Muscle of leg (tissue), 11 donors: ENCODE results near the gene STS. TPM values are rescaled to one million over a fixed set of nuclear protein-coding genes. Genes with fewer than 3 reads are reported as not detected.
"Not testable (repeated sequence)": the region's sequence is repeated elsewhere in the genome, so short reads cannot be mapped to it uniquely, and the experiment has no call there.

ENCODE experiments used
- DNase-seq: peaks from one replicate; pipeline ENCODE4 v3.0.0; 2013
- H3K27ac ChIP-seq: one replicate; pipeline ENCODE4 v1.5.1; 2013; ENCODE audit warnings: mild to moderate bottlenecking, low read length, control low read depth
- H3K27me3 ChIP-seq: one replicate; pipeline ENCODE4 v1.6.1; 2013; ENCODE audit warnings: low read length; ENCODE audit not compliant: control insufficient read depth, insufficient read depth
- H3K36me3 ChIP-seq: one replicate; pipeline ENCODE4 v1.6.1; 2013; ENCODE audit warnings: low read length; ENCODE audit not compliant: control insufficient read depth, insufficient read depth
- H3K4me1 ChIP-seq: one replicate; pipeline ENCODE4 v1.6.1; 2013; ENCODE audit warnings: low read length; ENCODE audit not compliant: control insufficient read depth, insufficient read depth
- H3K4me3 ChIP-seq: one replicate; pipeline ENCODE4 v1.5.1; 2013; ENCODE audit warnings: low read length, control low read depth
- H3K9me3 ChIP-seq: replicated peaks from 2 replicates; pipeline ENCODE4 v1.6.1; 2013; ENCODE audit warnings: low read depth, low read length; ENCODE audit not compliant: control insufficient read depth
- WGBS: methylation state at CpG from one replicate; pipeline ENCODE4 v1.1.5; 2013; ENCODE audit warnings: missing lambda C conversion rate; ENCODE audit not compliant: insufficient coverage; 5-methylcytosine and 5-hydroxymethylcytosine counted together
- polyA plus RNA-seq, 8 donors: library from polyadenylated mRNA; unstranded; fragments of 120-200 nt; gene quantifications; one replicate each; pipeline versions ENCODE4 v1.2.1 to v1.2.3, GENCODE V29; 2013; ENCODE audit warnings: inconsistent platforms in 1 of 8, low replicate concordance in 1 of 8; ENCODE audit not compliant: insufficient read length in 8 of 8, insufficient read depth in 1 of 8
- total RNA-seq: library from RNA; stranded (reverse); fragments of 120-200 nt; gene quantifications from one replicate; pipeline ENCODE4 v1.2.4, GENCODE V29; 2013

The STS gene
- total and polyA plus RNA-seq, 9 donors, result 8.5 to 13.4 (median 11.0) TPM

DNA sequence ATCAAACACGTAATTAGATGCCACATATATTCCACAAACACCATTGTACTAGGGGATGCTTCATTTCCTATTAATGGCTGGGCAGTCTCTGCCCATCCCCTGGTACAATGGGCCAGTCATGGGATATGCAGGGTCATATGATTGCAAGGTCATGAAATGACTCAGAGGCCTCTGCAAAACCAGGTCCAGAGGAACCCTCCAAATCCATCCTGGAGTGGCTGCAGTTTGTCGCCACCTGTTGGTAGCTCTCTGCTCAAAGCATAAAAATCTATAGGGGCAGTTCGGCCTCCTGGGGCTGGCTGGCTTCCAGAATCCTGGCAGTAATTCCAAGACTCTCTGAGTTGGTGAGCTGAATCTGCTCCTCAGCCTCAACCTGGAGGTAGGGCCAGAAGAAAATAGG, 23.4 kb downstream of the STS start:
- no peaks in the 10 kb centered on the region for H3K4me1 ChIP-seq
- peaks cover 8% of the 10 kb centered on the region for H3K9me3 ChIP-seq
- H3K27me3 ChIP-seq, result peaks cover 14% of the 10 kb centered on the region
- H3K4me3 ChIP-seq, result no peak overlapping the region
- H3K36me3 ChIP-seq, result no peaks in the 10 kb centered on the region
- no peak for DNase-seq
- no CpG with 5 or more reads among the region's 3 CpGs for WGBS
- no peak overlapping the region for H3K27ac ChIP-seq

DNA sequence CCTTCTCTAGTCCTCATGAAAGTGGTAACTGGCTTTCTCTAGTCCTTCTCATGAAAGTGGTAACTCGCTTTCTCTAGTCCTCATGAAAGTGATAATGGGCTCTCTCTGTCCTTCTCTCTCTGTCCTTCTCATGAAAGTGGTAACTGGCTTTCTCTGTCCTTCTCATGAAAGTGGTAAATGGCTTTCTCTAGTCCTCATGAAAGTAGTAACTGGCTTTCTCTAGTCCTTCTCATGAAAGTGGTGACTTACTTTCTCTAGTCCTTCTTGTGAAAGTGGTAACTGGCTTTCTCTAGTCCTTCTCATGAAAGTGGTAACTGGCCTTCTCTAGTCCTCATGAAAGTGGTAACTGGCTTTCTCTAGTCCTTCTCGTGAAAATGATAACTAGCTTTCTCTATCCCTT, 31.3 kb downstream of the STS start:
- DNase-seq, H3K36me3 ChIP-seq, H3K27ac ChIP-seq, H3K9me3 ChIP-seq, H3K4me1 ChIP-seq, H3K4me3 ChIP-seq: not testable (repeated sequence)
- peaks cover 17% of the 10 kb centered on the region for H3K27me3 ChIP-seq
- WGBS, result 100% methylated on average over 1 of the region's 2 CpGs

DNA sequence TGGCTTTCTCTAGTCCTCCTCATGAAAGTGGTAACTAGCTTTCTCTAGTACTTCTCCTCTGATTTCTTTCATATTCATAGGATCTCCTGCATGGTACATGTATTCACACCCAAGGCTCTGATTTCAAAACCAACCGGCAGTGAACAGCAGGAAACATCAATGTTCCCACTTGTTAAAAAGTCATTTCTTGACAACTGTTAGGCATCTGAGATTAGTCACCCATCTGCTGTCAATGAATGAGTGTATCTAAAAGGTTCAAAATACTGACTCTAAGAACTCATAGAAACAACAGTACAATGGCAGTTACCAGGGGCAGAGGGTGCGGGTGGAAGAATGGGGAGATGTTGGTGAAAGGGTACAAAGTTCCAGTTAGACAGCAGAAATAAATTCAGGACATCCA, 31.9 kb downstream of the STS start:
- DNase-seq, result no peak
- no peaks in the 10 kb centered on the region for H3K9me3 ChIP-seq
- H3K4me1 ChIP-seq, result no peaks in the 10 kb centered on the region
- no peak overlapping the region for H3K4me3 ChIP-seq
- H3K36me3 ChIP-seq, result no peaks in the 10 kb centered on the region
- H3K27ac ChIP-seq, result no peak overlapping the region
- peaks cover 17% of the 10 kb centered on the region for H3K27me3 ChIP-seq
- WGBS, result 100% methylated on average over 1 of the region's 2 CpGs

DNA sequence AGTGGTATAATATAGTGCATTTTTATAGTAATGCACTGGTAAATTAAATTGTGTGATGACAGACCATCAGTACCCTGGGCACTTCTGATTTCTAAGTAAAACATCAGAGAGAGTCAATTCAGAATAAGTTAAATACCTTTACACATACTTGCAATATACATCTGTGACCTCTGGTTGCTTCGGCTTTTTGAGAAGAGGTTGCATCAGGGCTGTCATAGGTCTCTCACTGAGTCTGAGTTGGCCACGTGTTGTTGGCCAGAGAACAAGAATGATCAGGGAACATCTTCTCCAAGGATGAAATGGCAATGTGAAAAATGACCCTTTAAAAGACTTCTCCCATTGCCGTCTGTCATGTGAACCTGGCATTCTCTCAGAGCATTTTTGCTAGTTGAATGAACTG, 37.3 kb downstream of the STS start:
- no peak for DNase-seq
- Histone ChIP-seq H3K4me3 (no peak overlapping the region), H3K36me3 (no peaks in the 10 kb centered on the region), H3K4me1 (no peaks in the 10 kb centered on the region), H3K27me3 (peaks cover 14% of the 10 kb centered on the region), H3K27ac (no peak overlapping the region), H3K9me3 (no peaks in the 10 kb centered on the region)
- 60% methylated on average over 1 of the region's 3 CpGs for WGBS

DNA sequence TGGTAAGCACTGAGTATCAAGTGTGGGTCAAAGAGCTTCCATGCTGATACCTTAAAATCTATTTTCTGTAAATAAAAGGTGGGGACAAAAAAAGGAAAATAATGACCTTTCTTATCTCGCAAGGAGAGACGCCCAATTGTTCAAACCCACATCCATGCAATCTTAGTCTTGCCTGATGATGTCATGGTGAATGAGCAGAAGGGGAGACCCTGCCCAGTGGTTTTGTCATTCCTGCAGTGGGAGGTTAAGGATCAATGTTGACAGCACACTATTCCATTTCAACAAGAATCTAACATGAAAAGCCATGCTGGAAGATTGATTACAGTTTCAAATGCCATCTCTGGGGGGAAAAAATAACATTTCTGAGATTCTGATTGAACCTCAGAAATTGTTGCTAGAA, 41.2 kb downstream of the STS start:
- H3K36me3 ChIP-seq, result peaks cover 4% of the 10 kb centered on the region
- H3K9me3 ChIP-seq, result no peaks in the 10 kb centered on the region
- H3K27me3 ChIP-seq, result peaks cover 9% of the 10 kb centered on the region
- WGBS, result no CpG with 5 or more reads among the region's 2 CpGs
- no peak for DNase-seq
- H3K4me3 ChIP-seq, result no peak overlapping the region
- H3K4me1 ChIP-seq, result no peaks in the 10 kb centered on the region
- H3K27ac ChIP-seq, result no peak overlapping the region

DNA sequence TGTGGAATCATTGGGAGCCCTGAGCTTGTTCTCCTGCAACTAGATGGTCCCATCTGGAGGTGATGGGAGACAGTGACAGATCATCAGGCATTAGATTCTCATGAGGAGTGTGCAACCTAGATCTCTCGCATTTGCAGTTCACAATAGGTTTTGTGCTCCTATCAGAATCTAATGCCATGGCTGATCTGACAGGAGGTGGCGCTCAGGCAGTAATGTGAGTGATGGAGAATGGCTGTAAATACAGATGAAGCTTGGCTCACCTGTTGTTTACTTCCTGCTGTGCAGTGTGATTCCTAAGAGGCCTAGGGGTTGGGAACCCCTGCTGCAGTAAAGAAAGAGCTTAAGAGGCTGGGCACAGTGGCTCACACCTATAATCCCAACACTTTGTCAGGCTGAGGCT, 42.6 kb downstream of the STS start:
- H3K36me3 ChIP-seq, result peaks cover 4% of the 10 kb centered on the region
- DNase-seq, result no peak
- 93% methylated on average over 2 of the region's 2 CpGs for WGBS
- H3K4me3 ChIP-seq, result no peak overlapping the region
- H3K27ac ChIP-seq, result no peak overlapping the region
- H3K9me3 ChIP-seq, result no peaks in the 10 kb centered on the region
- no peaks in the 10 kb centered on the region for H3K4me1 ChIP-seq
- peaks cover 9% of the 10 kb centered on the region for H3K27me3 ChIP-seq

DNA sequence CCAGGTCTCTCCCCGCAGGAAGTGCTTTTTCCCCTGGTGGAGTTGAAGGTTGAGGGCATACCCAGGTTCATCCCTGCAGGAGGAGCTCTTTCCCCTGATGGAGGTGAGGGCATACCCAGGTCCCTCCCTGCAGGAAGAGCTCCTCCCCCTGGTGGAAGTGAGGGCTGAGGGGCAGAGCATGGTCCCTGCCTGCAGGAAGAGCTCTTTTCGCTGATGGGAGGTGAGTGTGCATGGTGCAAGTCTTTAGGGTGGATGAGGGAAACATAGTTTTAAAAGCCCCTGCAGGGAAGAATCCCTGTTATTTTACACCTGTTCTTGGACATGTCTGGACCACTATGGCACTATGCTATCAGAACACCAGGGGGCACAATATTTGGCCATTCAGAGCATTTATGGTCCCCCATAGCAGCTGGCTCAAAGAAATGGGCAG, 44.2 kb downstream of the STS start:
- Histone ChIP-seq H3K36me3 (peaks cover 4% of the 10 kb centered on the region), H3K27ac (no peak overlapping the region), H3K4me3 (no peak overlapping the region), H3K4me1 (no peaks in the 10 kb centered on the region), H3K9me3 (no peaks in the 10 kb centered on the region), H3K27me3 (peaks cover 9% of the 10 kb centered on the region)
- 81% methylated on average over 2 of the region's 2 CpGs for WGBS
- no peak for DNase-seq

DNA sequence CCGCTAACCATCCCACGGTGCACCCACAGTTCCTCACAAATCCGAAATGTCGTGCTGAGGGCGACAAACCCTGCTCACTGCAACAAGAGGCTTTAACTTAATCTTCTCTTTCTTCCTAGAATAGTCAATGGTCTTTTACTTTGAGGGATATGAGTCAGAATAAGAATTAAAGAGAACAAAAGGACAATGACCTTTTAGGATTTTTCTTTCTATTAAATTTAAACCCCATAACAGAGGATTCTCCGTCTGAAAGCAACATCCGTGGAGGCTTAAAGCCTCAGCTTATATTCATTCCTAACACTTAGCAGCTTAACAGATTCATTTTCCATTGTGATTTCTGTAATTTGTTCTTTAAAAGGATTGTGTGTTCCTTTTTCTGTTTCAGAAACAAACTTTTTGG, 45.4 kb downstream of the STS start:
- H3K9me3 ChIP-seq, result no peaks in the 10 kb centered on the region
- H3K4me1 ChIP-seq, result no peaks in the 10 kb centered on the region
- no peak overlapping the region for H3K4me3 ChIP-seq
- no peak for DNase-seq
- WGBS, result no CpG with 5 or more reads among the region's 7 CpGs
- peaks cover 10% of the 10 kb centered on the region for H3K27me3 ChIP-seq
- peaks cover 4% of the 10 kb centered on the region for H3K36me3 ChIP-seq
- H3K27ac ChIP-seq, result no peak overlapping the region

DNA sequence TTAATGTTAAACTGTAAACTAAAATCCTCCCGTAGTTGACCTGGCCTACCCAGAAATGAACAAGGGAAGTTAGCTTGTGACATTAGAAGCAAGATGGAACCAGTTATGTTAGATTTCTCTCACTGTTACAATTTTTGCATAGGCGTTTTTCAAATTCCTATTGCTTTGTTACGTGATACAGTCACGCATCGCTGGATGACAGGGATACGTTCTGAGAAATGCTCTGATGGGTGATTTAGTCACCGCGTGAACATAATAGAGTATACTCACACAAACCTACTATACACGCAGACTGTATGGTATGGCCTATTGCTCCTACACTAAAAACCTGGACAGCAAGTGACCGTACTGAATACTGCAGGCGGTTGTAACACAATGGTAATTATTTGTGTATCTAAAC, 47.1 kb downstream of the STS start:
- Histone ChIP-seq H3K4me3 (no peak overlapping the region), H3K9me3 (no peaks in the 10 kb centered on the region), H3K4me1 (no peaks in the 10 kb centered on the region), H3K27ac (no peak overlapping the region), H3K36me3 (peaks cover 4% of the 10 kb centered on the region), H3K27me3 (peaks cover 10% of the 10 kb centered on the region)
- no peak for DNase-seq
- WGBS, result no CpG with 5 or more reads among the region's 11 CpGs
